Cardiac muscle cell (in vitro differentiated cells and primary cell): ENCODE data around the gene DNMT3A. TPM values are rescaled to one million over a fixed set of nuclear protein-coding genes. Genes with fewer than 3 reads are reported as not detected.
"Not testable (repeated sequence)": the region's sequence is repeated elsewhere in the genome, so short reads cannot be mapped to it uniquely, and the experiment has no call there.

Experiments
- DNase-seq, 2 donors: peaks; one replicate each; pipeline versions ENCODE4 v3.0.0 to v3.0.0-alpha.2; 2010 to 2017; ENCODE audit warnings: low read depth in 1 of 2, low spot score in 1 of 2
- H3K27ac ChIP-seq: fragments of 200-600 bp; sonication (generic); 2 replicates; pipeline ENCODE4 v1.5.1; 2016
- H3K27me3 ChIP-seq: fragments of 200-600 bp; sonication (generic); 2 replicates; pipeline ENCODE4 v1.6.0; 2016; ENCODE audit warnings: control low read depth
- H3K36me3 ChIP-seq: fragments of 200-600 bp; sonication (generic); 2 replicates; pipeline ENCODE4 v1.5.1; 2016; ENCODE audit warnings: control low read depth
- H3K4me1 ChIP-seq: fragments of 200-600 bp; sonication (generic); 2 replicates; pipeline ENCODE4 v1.8.1; 2017; ENCODE audit warnings: low read depth, mild to moderate bottlenecking, mixed run types
- H3K4me3 ChIP-seq: fragments of 200-600 bp; sonication (generic); 2 replicates; pipeline ENCODE4 v1.5.1; 2016; ENCODE audit warnings: mild to moderate bottlenecking
- H3K9me3 ChIP-seq: fragments of 200-600 bp; sonication (generic); 2 replicates; pipeline ENCODE4 v1.5.1; 2017; ENCODE audit warnings: low read depth, mild to moderate bottlenecking, control low read depth
- CTCF ChIP-seq: IDR thresholded peaks from 2 replicates; pipeline ENCODE4 v1.5.1; 2012; ENCODE audit warnings: low read depth, mild to moderate bottlenecking, low read length
- polyA plus RNA-seq: library from polyadenylated mRNA; unstranded; fragments of >200 nt; fragmentation: Nextera tagmentation; extraction: Ambion mirVana; gene quantifications from 2 replicates; pipeline ENCODE4 v1.2.1, GENCODE V29; 2016
- total RNA-seq: library from RNA; depleted of rRNA; stranded (reverse); fragments of >200 nt; gene quantifications from 2 replicates; pipeline ENCODE4 v1.2.3, GENCODE V29; 2016

Gene DNMT3A
- total and polyA plus RNA-seq, 2 experiments from 2014 or later = 52.9 to 116 TPM

GRCh38 chr2:25215232-25215631, 126.5 kb downstream of the DNMT3A start:
- Histone ChIP-seq H3K9me3 (no peaks in the 10 kb centered on the region), H3K4me1 (peaks cover 5% of the 10 kb centered on the region), H3K4me3 (no peak overlapping the region), H3K27me3 (no peaks in the 10 kb centered on the region), H3K36me3 (no peaks in the 10 kb centered on the region), H3K27ac (peak overlapping the region; percentile 26)
- no peak for DNase-seq
- TF ChIP-seq CTCF = no peak

GRCh38 chr2:25213229-25213628, 128.5 kb downstream of the DNMT3A start:
- Histone ChIP-seq H3K9me3 (no peaks in the 10 kb centered on the region), H3K4me1 (peaks cover 13% of the 10 kb centered on the region), H3K27me3 (no peaks in the 10 kb centered on the region), H3K4me3 (no peak overlapping the region), H3K27ac (peak overlapping the region; percentile 15), H3K36me3 (no peaks in the 10 kb centered on the region)
- TF ChIP-seq CTCF = no peak
- DNase-seq = no peak

- H3K36me3 ChIP-seq, DNase-seq, H3K27me3 ChIP-seq, H3K27ac ChIP-seq, H3K4me3 ChIP-seq, H3K9me3 ChIP-seq: not testable (repeated sequence)
- H3K4me1 ChIP-seq = peaks cover 13% of the 10 kb centered on the region
These were observed 130.8 kb downstream of the DNMT3A start for GRCh38 chr2:25210923-25211322.

GRCh38 chr2:25207078-25207545, 134.6 kb downstream of the DNMT3A start:
- no peak for TF ChIP-seq CTCF
- no peaks in the 10 kb centered on the region for H3K36me3 ChIP-seq
- no peak overlapping the region for H3K4me3 ChIP-seq
- no peaks in the 10 kb centered on the region for H3K9me3 ChIP-seq
- DNase-seq = no peak
- H3K27me3 ChIP-seq = no peaks in the 10 kb centered on the region
- H3K4me1 ChIP-seq = peaks cover 19% of the 10 kb centered on the region
- H3K27ac ChIP-seq = peak overlapping the region; percentile 35

- no peaks in the 10 kb centered on the region for H3K27me3 ChIP-seq
- H3K27ac ChIP-seq = peak overlapping the region; percentile 68
- no peak for TF ChIP-seq CTCF
- peak in 1 of 2 donors; percentile 55 for DNase-seq
- peaks cover 6% of the 10 kb centered on the region for H3K4me1 ChIP-seq
- no peak overlapping the region for H3K4me3 ChIP-seq
- H3K36me3 ChIP-seq = no peaks in the 10 kb centered on the region
- H3K9me3 ChIP-seq = no peaks in the 10 kb centered on the region
These were observed 137.4 kb downstream of the DNMT3A start for GRCh38 chr2:25204190-25204838.

GRCh38 chr2:25202275-25202674, 139.4 kb downstream of the DNMT3A start:
- H3K4me1 ChIP-seq = peaks cover 6% of the 10 kb centered on the region
- TF ChIP-seq CTCF = no peak
- H3K4me3 ChIP-seq = no peak overlapping the region
- no peaks in the 10 kb centered on the region for H3K27me3 ChIP-seq
- H3K27ac ChIP-seq = no peak overlapping the region
- no peaks in the 10 kb centered on the region for H3K9me3 ChIP-seq
- H3K36me3 ChIP-seq = no peaks in the 10 kb centered on the region
- DNase-seq = no peak
